ENCODE measurements around the gene ACO2.

- TF ChIP-seq CTCF (IDR thresholded peaks at IDR 0.05), result no peak
- no peak for TF ChIP-seq POLR2A (IDR thresholded peaks at IDR 0.05)
Observed at GRCh38 chr22:41511521-41511968, 42.6 kb downstream of the ACO2 start.

All from tibial nerve (tissue), 3 donors.